Lower lobe of right lung (tissue), 2 donors: ENCODE measurements around the gene PROCR. TPM values are rescaled to one million over a fixed set of nuclear protein-coding genes. Genes with fewer than 3 reads are reported as not detected.

Experiments used
- ATAC-seq, 2 donors: fragments of 200-7000 bp; cut with Tn5 transposase; one replicate each; pipeline ENCODE4 v1.9.1; 2020 to 2022; ENCODE audit warnings: mild to moderate bottlenecking in 2 of 2, moderate library complexity in 2 of 2
- DNase-seq: peaks from one replicate; pipeline ENCODE4 v3.0.0-alpha.2; 2020
- H3K27ac ChIP-seq: fragments of 200-600 bp; one replicate; pipeline ENCODE4 v1.8.0; 2022
- H3K27me3 ChIP-seq: fragments of 200-600 bp; one replicate; pipeline ENCODE4 v1.8.0; 2022; ENCODE audit warnings: low read depth
- H3K36me3 ChIP-seq: fragments of 200-600 bp; one replicate; pipeline ENCODE4 v1.8.0; 2022; ENCODE audit warnings: mild to moderate bottlenecking
- H3K4me1 ChIP-seq: fragments of 200-600 bp; one replicate; pipeline ENCODE4 v1.8.0; 2022
- H3K4me3 ChIP-seq: fragments of 200-600 bp; one replicate; pipeline ENCODE4 v1.8.0; 2022; ENCODE audit warnings: mild to moderate bottlenecking
- H3K9me3 ChIP-seq: fragments of 200-600 bp; one replicate; pipeline ENCODE4 v1.8.0; 2022
- CTCF ChIP-seq: fragments of 200-600 bp; IDR thresholded peaks from one replicate; pipeline ENCODE4 v1.8.0; 2022; ENCODE audit warnings: antibody characterized with exemption, mild to moderate bottlenecking
- intact Hi-C: fragments of 100-400 bp; cut with DNase I; formaldehyde crosslinking; loops from one replicate; pipeline ENCODE4 v1.11.0; 2022
- total RNA-seq: library from RNA; stranded (reverse); fragmentation: NEBNext Ultra II Directional; extraction: Animal tissue kit (Norgen Biotek cat#: 25700); gene quantifications from one replicate; pipeline ENCODE4 v1.2.1, GENCODE V29; 2021
- donor health status: DM: no; HTN: yes; CAD: no; lungs with severe emphysema.

Gene PROCR
- total RNA-seq, 1 donor from 2014 or later = 15.7 TPM

GRCh38 chr20:35223941-35224340 lies 52.1 kb downstream of the PROCR start:
- H3K4me3 ChIP-seq = no peak overlapping the region
- ATAC-seq = no peak
- intact Hi-C loops = no loop called here

DNA sequence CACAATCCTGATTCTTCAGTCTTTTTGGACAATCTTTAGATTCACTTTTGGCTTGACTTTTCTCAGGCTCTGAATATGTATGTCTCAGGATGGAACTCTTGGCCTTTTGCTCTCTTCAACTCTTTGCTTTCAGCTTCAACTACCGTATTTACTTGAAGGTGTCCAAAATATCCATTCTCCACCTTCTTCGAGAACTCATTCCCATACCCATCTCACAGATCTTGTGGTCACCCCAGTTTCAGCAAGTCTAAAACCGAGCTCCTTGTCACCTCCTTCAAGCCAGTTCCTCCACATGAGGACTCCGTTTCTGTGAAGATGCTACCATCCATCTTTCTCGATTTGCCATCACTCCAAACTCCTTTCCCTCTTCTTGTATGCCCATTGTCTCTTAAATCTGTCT lies 52.7 kb downstream of the PROCR start:
- intact Hi-C loops = no loop called here

More at GRCh38 chr20:35223941-35224340, 52.1 kb downstream of the PROCR start:
- H3K4me1 ChIP-seq = peaks cover 8% of the 10 kb centered on the region
- H3K36me3 ChIP-seq = no peaks in the 10 kb centered on the region
- no peak for DNase-seq
- no peak overlapping the region for H3K27ac ChIP-seq
- H3K9me3 ChIP-seq = no peaks in the 10 kb centered on the region
- TF ChIP-seq CTCF = no peak
- no peaks in the 10 kb centered on the region for H3K27me3 ChIP-seq

DNA sequence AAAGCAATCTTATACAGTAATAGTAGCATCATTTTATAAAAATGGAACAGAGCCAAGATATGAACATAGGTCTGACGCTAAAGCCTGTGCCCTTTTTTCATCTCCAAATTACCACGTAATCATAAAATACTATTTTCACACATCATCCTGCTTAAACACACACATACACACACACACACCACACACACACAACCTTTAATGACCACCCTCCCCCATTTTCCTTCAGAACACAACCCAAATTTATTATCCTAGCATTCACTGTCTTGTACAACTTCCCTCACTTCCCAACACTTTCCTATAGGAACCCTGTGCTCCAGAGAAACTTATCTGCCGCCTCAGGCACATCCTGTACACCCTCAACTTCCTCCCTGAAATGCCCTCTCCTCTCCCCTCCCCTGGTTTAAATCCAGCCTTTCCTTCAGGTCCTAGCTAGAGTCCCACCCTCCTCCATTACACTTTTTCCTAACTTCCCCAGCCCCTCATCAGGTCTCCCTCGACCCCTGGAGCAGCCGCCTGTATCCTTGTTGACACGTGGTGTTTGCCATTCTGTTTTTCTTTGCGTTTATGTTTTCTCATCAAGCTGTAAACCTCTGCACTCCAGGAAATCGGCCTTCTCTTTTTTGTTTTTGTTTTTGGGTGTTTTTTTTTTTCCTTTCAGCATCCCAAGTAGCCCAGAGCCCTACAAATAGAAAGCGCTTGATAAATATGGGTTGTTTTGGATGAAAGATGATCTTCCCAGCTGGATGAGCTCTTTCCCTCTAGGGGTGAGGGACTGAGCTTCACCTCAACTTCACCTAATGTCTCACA lies 53.6 kb downstream of the PROCR start:
- H3K27me3 ChIP-seq = no peaks in the 10 kb centered on the region
- H3K27ac ChIP-seq = no peak overlapping the region
- no peak for DNase-seq
- H3K36me3 ChIP-seq = no peaks in the 10 kb centered on the region
- ATAC-seq = no peak
- intact Hi-C loops = no loop called here
- no peaks in the 10 kb centered on the region for H3K9me3 ChIP-seq
- no peak for TF ChIP-seq CTCF
- no peak overlapping the region for H3K4me3 ChIP-seq
- peaks cover 8% of the 10 kb centered on the region for H3K4me1 ChIP-seq

More for the DNA sequence above, 52.7 kb downstream of the PROCR start:
- Histone ChIP-seq H3K4me1 (peaks cover 8% of the 10 kb centered on the region), H3K27ac (no peak overlapping the region), H3K36me3 (no peaks in the 10 kb centered on the region), H3K4me3 (no peak overlapping the region), H3K27me3 (no peaks in the 10 kb centered on the region), H3K9me3 (no peaks in the 10 kb centered on the region)
- DNase-seq (no peak), ATAC-seq (no peak)
- no peak for TF ChIP-seq CTCF

DNA sequence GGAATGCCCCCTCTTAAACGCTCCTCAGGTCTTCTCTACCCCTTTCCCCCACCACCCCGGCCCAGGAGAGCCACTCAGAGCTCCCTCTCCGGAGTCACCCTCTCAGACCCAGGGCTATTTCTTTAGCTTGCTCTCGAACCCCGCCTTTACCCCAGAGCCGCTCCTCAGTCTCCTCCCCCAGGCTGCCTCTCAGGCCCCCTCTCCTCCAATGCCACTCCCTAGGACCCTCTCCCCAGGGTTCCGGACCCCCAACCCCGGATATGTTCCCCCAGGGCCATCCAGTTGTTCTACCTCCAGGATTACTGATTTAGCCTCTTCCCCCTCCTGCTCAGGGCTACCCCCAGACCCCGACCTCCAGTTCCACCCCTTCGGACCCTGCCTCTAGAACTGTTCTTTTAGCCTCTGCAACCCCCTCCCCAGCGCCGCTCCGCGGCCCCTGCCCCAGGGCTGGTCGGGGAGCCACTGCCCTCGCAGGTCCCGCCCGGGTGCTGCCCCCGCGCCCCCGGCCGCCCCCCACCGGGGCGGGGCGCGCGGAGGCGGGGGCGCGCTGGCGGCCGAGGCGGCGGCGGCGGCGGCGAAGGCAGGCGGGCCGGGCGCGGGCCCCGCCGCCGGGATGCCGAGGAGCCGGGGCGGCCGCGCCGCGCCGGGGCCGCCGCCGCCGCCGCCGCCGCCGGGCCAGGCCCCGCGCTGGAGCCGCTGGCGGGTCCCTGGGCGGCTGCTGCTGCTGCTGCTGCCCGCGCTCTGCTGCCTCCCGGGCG lies 54.4 kb downstream of the PROCR start, which contains the start of gene MMP24:
TSS of gene MMP24 (plus strand) at position 565 of the 758 bp plus-strand sequence. CDS start at position 614, 49 bp downstream.
- Histone ChIP-seq H3K9me3 (no peaks in the 10 kb centered on the region), H3K27me3 (no peaks in the 10 kb centered on the region), H3K4me3 (peak within 1 kb of the TSS; percentile 27), H3K27ac (no peak within 1 kb of the TSS), H3K4me1 (peaks cover 8% of the 10 kb centered on the region), H3K36me3 (no peaks in the 10 kb centered on the region)
- ATAC-seq (peak; percentile 14 to 35), DNase-seq (no peak)
- intact Hi-C loops = no loop called here
- TF ChIP-seq CTCF = no peak

Other genes starting within 250 kb of the PROCR start
- gene GSS, start 216.3 kb upstream of the PROCR start, total RNA-seq = 28.8 TPM
- 0.56 TPM for gene MYH7B, start 216.2 kb upstream of the PROCR start, total RNA-seq
- gene TRPC4AP, start 79.3 kb upstream of the PROCR start, total RNA-seq = 63.2 TPM
- gene EDEM2, start 24.7 kb upstream of the PROCR start, total RNA-seq = 45.4 TPM
- 5.3 TPM for gene MMP24, start 54.6 kb downstream of the PROCR start, total RNA-seq
- 78.7 TPM for gene MMP24OS, start 106.0 kb downstream of the PROCR start, total RNA-seq
- gene EIF6, start 112.7 kb downstream of the PROCR start, total RNA-seq = 72.6 TPM
- gene FAM83C, start 120.4 kb downstream of the PROCR start, total RNA-seq = not detected
- gene UQCC1, start 239.9 kb downstream of the PROCR start, total RNA-seq = 52.3 TPM